Retinal pigment epithelial cell (primary cell): ENCODE measurements around the gene AMZ1.
"Not testable (repeated sequence)": the region's sequence is repeated elsewhere in the genome, so short reads cannot be mapped to it uniquely, and the experiment has no call there.

ENCODE experiments used
- DNase-seq: peaks from one replicate; pipeline ENCODE4 v3.0.0-alpha.2; 2010; ENCODE audit warnings: low read depth
- H3K4me3 ChIP-seq: 2 replicates; pipeline ENCODE4 v1.5.1; 2011; ENCODE audit warnings: mild to moderate bottlenecking, low read length, control low read depth, moderate library complexity
- CTCF ChIP-seq: conservative IDR thresholded peaks from 2 replicates; pipeline ENCODE4 v1.5.1; 2011; ENCODE audit warnings: low read depth, low read length, control low read depth, inconsistent platforms

AMZ1 gene

DNA sequence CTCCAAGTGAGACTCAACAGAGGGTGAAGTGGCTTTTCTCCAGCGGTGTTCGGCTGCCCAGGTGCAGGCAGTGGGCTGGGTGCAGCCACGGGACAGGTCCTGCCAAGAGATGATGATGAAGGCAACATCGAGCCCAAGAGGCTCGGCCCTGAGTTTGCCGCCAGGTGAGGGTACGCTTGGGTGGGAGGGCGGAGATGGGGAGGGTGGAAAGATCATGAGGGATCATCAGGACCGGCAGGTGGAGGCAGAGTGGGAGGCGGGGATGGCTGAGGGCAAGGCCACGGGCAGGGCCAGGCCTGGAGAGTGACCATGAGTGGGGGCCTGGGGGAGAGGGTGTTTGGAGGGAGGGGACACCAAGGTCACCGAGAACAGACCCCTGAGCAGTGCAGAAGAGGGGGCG lies 17.8 kb upstream of the AMZ1 start:
- no peak for TF ChIP-seq CTCF
- DNase-seq, result no peak

GRCh38 chr7:2670720-2671391 lies 17.1 kb upstream of the AMZ1 start:
- H3K4me3 ChIP-seq, result no peak overlapping the region
- DNase-seq, result no peak
- TF ChIP-seq CTCF, result peak; percentile 87

More for the DNA sequence above, 17.8 kb upstream of the AMZ1 start:
- no peak overlapping the region for H3K4me3 ChIP-seq

DNA sequence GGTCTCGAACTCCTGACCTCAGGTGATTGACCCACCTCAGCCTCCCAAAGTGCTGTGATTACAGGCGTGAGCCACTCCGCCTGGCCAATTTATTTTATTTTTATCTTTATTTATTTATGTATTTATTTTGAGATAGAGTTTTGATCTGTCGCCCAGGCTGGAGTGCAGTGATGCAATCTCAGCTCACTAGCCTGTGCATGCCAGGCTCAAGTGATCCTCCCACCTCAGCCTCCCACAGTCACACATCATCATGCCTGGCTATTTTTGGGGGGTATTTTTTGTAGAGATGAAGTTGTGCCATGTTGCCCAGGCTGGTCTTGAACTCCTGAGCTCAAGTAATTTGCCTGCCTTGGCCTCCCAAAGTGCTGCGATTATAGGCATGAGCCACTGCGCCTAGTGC lies 14.8 kb upstream of the AMZ1 start:
- H3K4me3 ChIP-seq, DNase-seq: not testable (repeated sequence)

DNA sequence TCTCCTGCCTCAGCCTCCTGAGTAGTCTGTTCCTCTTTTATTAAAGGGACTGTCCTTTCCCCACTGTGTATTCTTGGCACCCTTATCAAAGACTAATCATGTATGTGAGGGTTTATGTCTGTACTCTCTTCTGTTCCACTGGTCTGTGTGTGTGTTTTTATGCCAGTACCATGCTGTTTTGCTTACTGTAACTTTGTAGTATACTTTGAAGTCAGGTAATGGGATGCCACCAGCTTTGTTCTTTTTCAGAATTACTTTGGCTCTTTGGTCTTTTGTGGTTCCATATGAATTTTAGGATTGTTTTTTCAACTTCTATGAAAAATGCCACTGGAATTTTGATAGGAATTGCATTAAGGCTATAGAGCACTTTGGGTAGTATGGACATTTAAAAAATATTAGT lies 14.1 kb upstream of the AMZ1 start:
- H3K4me3 ChIP-seq, result no peak overlapping the region
- no peak for TF ChIP-seq CTCF

DNA sequence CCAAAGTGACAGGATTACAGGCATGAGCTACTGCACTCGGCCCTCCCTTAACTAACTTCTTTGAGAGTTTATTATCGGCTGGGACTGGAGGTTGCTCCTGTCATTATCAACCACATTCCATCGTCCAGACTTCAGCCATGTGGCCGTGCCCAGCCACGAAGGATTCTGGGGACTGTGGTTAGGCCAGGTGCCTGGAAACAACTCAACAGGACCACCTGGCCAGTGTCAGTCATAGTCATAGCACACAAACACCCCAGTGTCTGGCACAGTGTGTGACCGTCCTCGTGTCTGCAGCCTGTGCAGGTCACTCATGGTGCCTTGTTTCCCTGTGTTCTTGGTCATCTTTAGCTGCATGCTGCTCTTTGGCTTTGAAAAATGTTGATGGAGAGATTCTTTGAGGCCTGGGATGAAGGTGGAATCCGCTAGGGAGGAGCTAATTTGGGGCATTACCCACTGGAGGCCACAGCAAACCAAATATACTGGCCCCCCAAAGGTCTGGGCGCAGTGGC lies 12.7 kb upstream of the AMZ1 start:
- H3K4me3 ChIP-seq, result no peak overlapping the region
- TF ChIP-seq CTCF, result no peak
- DNase-seq, result no peak

More for the DNA sequence above, 14.1 kb upstream of the AMZ1 start:
- DNase-seq, result no peak

- not testable (repeated sequence) for H3K4me3 ChIP-seq, DNase-seq
Observed at GRCh38 chr7:2676576-2676975, 11.4 kb upstream of the AMZ1 start.

DNA sequence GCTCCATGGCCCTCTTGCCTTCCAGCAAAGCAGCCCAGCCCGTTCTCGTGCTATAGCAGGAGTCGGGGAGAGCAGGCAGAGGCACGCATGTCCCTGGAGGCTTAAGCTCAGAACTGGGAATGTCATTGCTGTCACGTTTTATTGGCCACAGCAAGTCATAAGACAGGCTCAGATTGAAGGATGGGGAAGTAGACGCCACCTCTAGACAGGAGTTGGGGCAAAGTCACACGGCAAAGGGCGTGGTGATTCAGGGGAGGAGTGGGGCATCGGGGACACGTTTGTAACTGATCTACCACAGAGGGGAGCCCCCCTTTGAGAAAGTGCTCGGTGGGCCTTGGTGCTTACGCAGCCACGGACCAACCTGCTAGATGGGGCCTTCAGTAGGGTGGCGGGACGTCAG lies 9.5 kb upstream of the AMZ1 start:
- DNase-seq, H3K4me3 ChIP-seq: not testable (repeated sequence)

- not testable (repeated sequence) for H3K4me3 ChIP-seq
Observed at GRCh38 chr7:2679135-2680127, 8.6 kb upstream of the AMZ1 start.

GRCh38 chr7:2680256-2680655 lies 7.7 kb upstream of the AMZ1 start:
- no peak for DNase-seq
- H3K4me3 ChIP-seq, result no peak overlapping the region
- no peak for TF ChIP-seq CTCF

More at GRCh38 chr7:2679135-2680127, 8.6 kb upstream of the AMZ1 start:
- not testable (repeated sequence) for DNase-seq
